Endothelial cell of umbilical vein (primary cell): ENCODE results near the gene MAML3. TPM values are rescaled to one million over a fixed set of nuclear protein-coding genes. Genes with fewer than 3 reads are reported as not detected.

Source experiments
- BruUV-seq: library from RNA; stranded (reverse); fragments of 400-500 nt; replicated peaks from 2 replicates; lab custom pipeline; 2021; lab: Mats Ljungman, UMichigan
- CTCF ChIA-PET: fragments of 300-600, 350-600 bp; sonication (Branson Sonifier 250); formaldehyde crosslinking; loops from one replicate; lab custom pipeline; 2021; ENCODE audit warnings: antibody characterized with exemption, inconsistent platforms; lab: Charles Lee
- POLR2A ChIA-PET: fragments of 300-600, 350-600 bp; sonication (Branson Sonifier 250); formaldehyde crosslinking; loops from one replicate; lab custom pipeline; 2021; ENCODE audit warnings: antibody characterized with exemption, inconsistent platforms; lab: Charles Lee
- DNase-seq: peaks from one replicate; pipeline ENCODE4 v3.0.0-alpha.2; 2011; ENCODE audit warnings: low read depth, low spot score
- FAIRE-seq: peaks from 2 replicates; lab custom pipeline; 2011; peaks lifted over from hg19 to GRCh38; lab: Jason Lieb, UNC
- H2AFZ ChIP-seq: 2 replicates; pipeline ENCODE4 v1.6.0; 2012; ENCODE audit warnings: low read depth, low read length, control low read depth, inconsistent platforms
- H3K27ac ChIP-seq: 2 replicates; pipeline ENCODE4 v1.5.1; 2011; ENCODE audit warnings: low read depth, mild to moderate bottlenecking, control low read depth, low read length, moderate library complexity; ENCODE audit not compliant: insufficient read depth
- H3K27me3 ChIP-seq, 2 experiments: 2 replicates each; pipeline versions ENCODE4 v1.6.0 to v1.6.1; 2011; ENCODE audit warnings: low read length in 2 of 2, mixed read lengths in 1 of 2; ENCODE audit not compliant: control insufficient read depth in 2 of 2, insufficient read depth in 2 of 2
- H3K36me3 ChIP-seq, 2 experiments: 2 replicates in 1 of 2; 3 replicates in 1 of 2; pipeline ENCODE4 v1.5.1; 2011; ENCODE audit warnings: low read length in 2 of 2, mild to moderate bottlenecking in 1 of 2, moderate library complexity in 1 of 2; ENCODE audit not compliant: control insufficient read depth in 2 of 2, insufficient read depth in 2 of 2; ENCODE audit errors: extremely low read depth in 1 of 2
- H3K4me1 ChIP-seq: 3 replicates; pipeline ENCODE4 v1.5.1; 2011; ENCODE audit warnings: mild to moderate bottlenecking, low read length; ENCODE audit not compliant: control insufficient read depth, insufficient read depth; ENCODE audit errors: extremely low read depth
- H3K4me2 ChIP-seq: 2 replicates; pipeline ENCODE4 v1.6.1; 2011; ENCODE audit warnings: low read length, control low read depth, mixed read lengths; ENCODE audit not compliant: insufficient read depth
- H3K4me3 ChIP-seq, 3 experiments: fragments of 200-600 bp in 1 of 3; sonication (generic), shearing (Covaris generic) in 1 of 3; replicated peaks in 1 of 3; 2 replicates each; pipeline ENCODE4 v1.5.1; 2011 to 2016; ENCODE audit warnings: control low read depth in 3 of 3, low read length in 3 of 3, mild to moderate bottlenecking in 2 of 3, inconsistent platforms in 1 of 3, low read depth in 1 of 3, moderate library complexity in 1 of 3; ENCODE audit not compliant: insufficient read depth in 1 of 3
- H3K79me2 ChIP-seq: 2 replicates; pipeline ENCODE4 v1.6.0; 2012; ENCODE audit warnings: low read length, inconsistent platforms; ENCODE audit not compliant: control insufficient read depth, insufficient read depth
- H3K9ac ChIP-seq: replicated peaks from 2 replicates; pipeline ENCODE3; 2011; ENCODE audit warnings: low read length, control low read depth; ENCODE audit not compliant: insufficient read depth; ENCODE audit errors: extremely low read depth
- H3K9me1 ChIP-seq: replicated peaks from 3 replicates; pipeline ENCODE4 v1.6.0; 2011; ENCODE audit warnings: mild to moderate bottlenecking, low read length; ENCODE audit not compliant: control insufficient read depth, insufficient read depth; ENCODE audit errors: extremely low read depth
- H3K9me3 ChIP-seq: replicated peaks from 2 replicates; pipeline ENCODE4 v1.5.1; 2012; ENCODE audit warnings: low read length, inconsistent platforms; ENCODE audit not compliant: control insufficient read depth, insufficient read depth
- H4K20me1 ChIP-seq: replicated peaks from 2 replicates; pipeline ENCODE3; 2011; ENCODE audit warnings: mild to moderate bottlenecking, low read length; ENCODE audit not compliant: control insufficient read depth, insufficient read depth; ENCODE audit errors: extremely low read depth
- EZH2 ChIP-seq: IDR thresholded peaks from 2 replicates; pipeline ENCODE4 v1.6.1; 2012; ENCODE audit warnings: borderline replicate concordance, low read depth, mild to moderate bottlenecking, moderate library complexity, low read length, inconsistent platforms; ENCODE audit not compliant: severe bottlenecking
- FOS ChIP-seq: IDR thresholded peaks from 2 replicates; pipeline ENCODE4 v1.6.1; 2011; ENCODE audit warnings: mild to moderate bottlenecking, low read length, moderate library complexity, borderline replicate concordance; ENCODE audit not compliant: insufficient read depth
- GATA2 ChIP-seq: IDR thresholded peaks from 2 replicates; pipeline ENCODE4 v1.7.0; 2011; ENCODE audit warnings: low read depth, mild to moderate bottlenecking, moderate library complexity, mixed read lengths, low read length; ENCODE audit not compliant: insufficient read length, insufficient read depth
- JUN ChIP-seq: IDR thresholded peaks from 2 replicates; pipeline ENCODE4 v1.6.1; 2011; ENCODE audit warnings: borderline replicate concordance, low read depth; ENCODE audit not compliant: insufficient read length, insufficient read depth
- MYC ChIP-seq: IDR thresholded peaks from one replicate; pipeline ENCODE4 v1.6.1; 2011; ENCODE audit warnings: mild to moderate bottlenecking, low read depth, low read length
- POLR2A ChIP-seq: IDR thresholded peaks from 2 replicates; pipeline ENCODE4 v1.6.1; 2012; ENCODE audit warnings: low read depth, mild to moderate bottlenecking, control low read depth, low read length
- POLR2AphosphoS5 ChIP-seq: IDR thresholded peaks from 2 replicates; pipeline ENCODE4 v1.6.1; 2012; ENCODE audit warnings: low read depth, mild to moderate bottlenecking, control low read depth, low read length, moderate library complexity; ENCODE audit not compliant: insufficient read depth
- dilution Hi-C: fragments of 300-500 bp; cut with MboI; formaldehyde crosslinking; loops from one replicate; pipeline ENCODE4 v1.15.0; 2019; ENCODE audit warnings: low sequenced_read_pairs; ENCODE audit not compliant: extremely low pct_ligation_motif_present
- intact Hi-C: fragments of 100-400 bp; cut with micrococcal nuclease; formaldehyde crosslinking; loops from one replicate; pipeline ENCODE4 v1.10.0; 2022
- polyA plus RNA-seq, 4 experiments: library from polyadenylated mRNA; depleted of rRNA in 3 of 4; stranded (reverse) in 3 of 4; unstranded in 1 of 4; fragments of >200 nt; gene quantifications; 2 replicates each; pipeline versions ENCODE4 v1.2.1 to v1.2.3, GENCODE V29; 2011 to 2012; ENCODE audit warnings: missing spikeins in 1 of 4
- total RNA-seq: library from RNA; stranded (reverse); gene quantifications from 2 replicates; pipeline ENCODE4 v1.2.3, GENCODE V29; 2021
- TF ChIP-seq, protein P1 (sequence below), 2 donors: IDR thresholded peaks; 1 replicate in 1 of 2; 2 replicates in 1 of 2; pipeline ENCODE4 v1.5.1; 2011; ENCODE audit warnings: low read length in 2 of 2, mild to moderate bottlenecking in 2 of 2, moderate library complexity in 2 of 2, control low read depth in 1 of 2, inconsistent platforms in 1 of 2, low read depth in 1 of 2; ENCODE audit not compliant: insufficient read depth in 1 of 2; ENCODE audit errors: extremely low read depth in 1 of 2
- TF ChIP-seq, protein P2 (sequence below): IDR thresholded peaks from 2 replicates; pipeline ENCODE4 v1.6.1; 2011; ENCODE audit not compliant: insufficient read depth, insufficient read length

The MAML3 gene
- total and polyA plus RNA-seq, 2 donors (not counting 3 experiments of a cell fraction or from before 2014, with no cell fraction given) = 14.0 to 20.3 TPM

DNA sequence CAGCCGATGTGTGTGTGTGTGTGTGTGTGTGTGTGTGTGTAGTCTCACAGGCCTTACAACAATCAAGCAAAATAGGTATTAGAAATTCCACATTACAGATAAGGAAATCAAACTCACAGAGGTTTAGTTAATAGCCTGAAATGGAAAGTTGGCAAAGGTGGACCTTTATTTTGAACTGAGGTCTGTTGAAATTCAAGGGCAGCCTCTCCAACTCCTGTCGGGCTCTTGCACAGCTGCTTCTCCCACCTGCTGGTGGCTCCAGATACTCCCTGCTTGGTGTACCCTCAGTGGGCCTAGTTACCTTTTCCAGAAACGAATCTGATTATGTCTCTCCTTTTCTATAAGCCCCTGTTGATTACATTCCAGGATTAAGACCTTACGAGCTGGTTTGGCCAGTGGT lies 292.5 kb downstream of the MAML3 start:
- H3K4me1 ChIP-seq = peaks cover 11% of the 10 kb centered on the region
- no peaks in the 10 kb centered on the region for H3K36me3 ChIP-seq
- FAIRE-seq (no peak), DNase-seq (no peak)
- H3K4me3 ChIP-seq = no peak overlapping the region
- H3K9ac ChIP-seq = no peak overlapping the region
- H3K4me2 ChIP-seq = no peak overlapping the region
- intact Hi-C loops = no loop called here
- ChIA-PET POLR2A (no interaction called here), CTCF (no interaction called here)
- dilution Hi-C loops = no loop called here
- H3K27me3 ChIP-seq = no peaks in the 10 kb centered on the region
- BruUV-seq = no TSS peak
- H3K79me2 ChIP-seq = no peaks in the 10 kb centered on the region
- H4K20me1 ChIP-seq = no peaks in the 10 kb centered on the region
- no peak overlapping the region for H3K27ac ChIP-seq
- no peaks in the 10 kb centered on the region for H3K9me3 ChIP-seq
- TF ChIP-seq, protein P1, sequence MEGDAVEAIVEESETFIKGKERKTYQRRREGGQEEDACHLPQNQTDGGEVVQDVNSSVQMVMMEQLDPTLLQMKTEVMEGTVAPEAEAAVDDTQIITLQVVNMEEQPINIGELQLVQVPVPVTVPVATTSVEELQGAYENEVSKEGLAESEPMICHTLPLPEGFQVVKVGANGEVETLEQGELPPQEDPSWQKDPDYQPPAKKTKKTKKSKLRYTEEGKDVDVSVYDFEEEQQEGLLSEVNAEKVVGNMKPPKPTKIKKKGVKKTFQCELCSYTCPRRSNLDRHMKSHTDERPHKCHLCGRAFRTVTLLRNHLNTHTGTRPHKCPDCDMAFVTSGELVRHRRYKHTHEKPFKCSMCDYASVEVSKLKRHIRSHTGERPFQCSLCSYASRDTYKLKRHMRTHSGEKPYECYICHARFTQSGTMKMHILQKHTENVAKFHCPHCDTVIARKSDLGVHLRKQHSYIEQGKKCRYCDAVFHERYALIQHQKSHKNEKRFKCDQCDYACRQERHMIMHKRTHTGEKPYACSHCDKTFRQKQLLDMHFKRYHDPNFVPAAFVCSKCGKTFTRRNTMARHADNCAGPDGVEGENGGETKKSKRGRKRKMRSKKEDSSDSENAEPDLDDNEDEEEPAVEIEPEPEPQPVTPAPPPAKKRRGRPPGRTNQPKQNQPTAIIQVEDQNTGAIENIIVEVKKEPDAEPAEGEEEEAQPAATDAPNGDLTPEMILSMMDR (IDR thresholded peaks at IDR 0.05; ENCODE audit: extremely low read depth in 1 of 2, insufficient read depth in 1 of 2, low read depth in 1 of 2, low read length in 2 of 2) = no peak
- TF ChIP-seq, protein P2, sequence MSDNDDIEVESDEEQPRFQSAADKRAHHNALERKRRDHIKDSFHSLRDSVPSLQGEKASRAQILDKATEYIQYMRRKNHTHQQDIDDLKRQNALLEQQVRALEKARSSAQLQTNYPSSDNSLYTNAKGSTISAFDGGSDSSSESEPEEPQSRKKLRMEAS = no peak
- no peak for TF ChIP-seq POLR2AphosphoS5
- TF ChIP-seq JUN = no peak
- TF ChIP-seq POLR2A = no peak
- no peak for TF ChIP-seq FOS
- no peak for TF ChIP-seq GATA2
- TF ChIP-seq MYC = no peak
- TF ChIP-seq EZH2 = no peak
- no peak overlapping the region for H2AFZ ChIP-seq
- H3K9me1 ChIP-seq = no peaks in the 10 kb centered on the region
